NCI-H2196 treated with DMSO at 0.1 percent for 48 hours (cell line): ENCODE data around the gene CEACAM5.

Experiments used
- DNase-seq: peaks from one replicate; lab custom pipeline; 2025; ENCODE audit not compliant: unreplicated experiment; lab: John Stamatoyannopoulos, UW

The CEACAM5 gene

GRCh38 chr19:41708481-41708880 is at the start of gene CEACAM5:
Gene CEACAM5 (plus strand): TSS chr19:41708626. CDS start chr19:41708732, 106 bp downstream.
- DNase-seq, result no peak

GRCh38 chr19:41666075-41666474 is 42.4 kb upstream of the CEACAM5 start:
- DNase-seq, result no peak

DNA sequence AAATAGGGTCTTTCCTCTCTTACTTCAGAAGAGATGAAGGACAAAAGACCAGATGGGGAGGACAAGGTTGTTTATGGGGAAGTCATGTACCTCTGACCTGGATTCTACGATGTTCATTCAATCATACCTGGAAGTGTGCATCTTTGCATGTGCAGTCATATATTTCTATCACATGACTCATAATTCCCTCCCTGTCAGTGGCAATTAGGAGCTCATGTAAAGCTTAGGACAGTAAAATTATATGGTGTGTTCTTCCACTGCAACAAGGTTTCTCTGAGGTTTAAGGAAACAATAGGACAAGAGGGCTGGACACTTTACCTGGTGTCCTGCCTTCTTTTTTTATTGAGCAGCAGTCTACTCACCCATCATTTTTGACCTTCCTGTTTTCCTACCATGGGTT is 40.1 kb upstream of the CEACAM5 start:
- DNase-seq, result no peak

GRCh38 chr19:41670755-41671154 is 37.7 kb upstream of the CEACAM5 start:
- DNase-seq, result no peak

- no peak for DNase-seq
These were observed 36.9 kb upstream of the CEACAM5 start for GRCh38 chr19:41671486-41671885.

DNA sequence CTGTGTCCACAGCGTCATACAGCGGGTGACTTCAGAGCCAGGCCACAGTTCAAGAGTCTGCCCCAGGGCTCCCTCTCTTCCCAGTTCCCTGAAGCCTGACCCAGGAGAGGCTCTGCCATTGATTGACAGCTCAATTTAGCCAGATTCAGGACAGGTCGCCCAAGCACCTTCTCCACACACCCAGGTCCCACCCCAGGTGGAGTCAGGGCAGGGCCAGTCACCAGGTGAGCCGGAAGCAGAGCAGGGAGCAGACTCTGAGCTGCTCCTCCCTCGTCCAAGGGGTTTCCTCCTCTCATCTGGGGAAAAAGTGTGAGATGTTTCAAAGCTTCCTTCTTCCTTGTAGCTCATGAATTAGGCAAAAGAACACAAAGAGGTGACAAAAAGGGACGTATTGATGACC is 26.0 kb upstream of the CEACAM5 start:
- no peak for DNase-seq

- no peak for DNase-seq
These were observed 21.0 kb upstream of the CEACAM5 start for GRCh38 chr19:41687419-41687818.

DNA sequence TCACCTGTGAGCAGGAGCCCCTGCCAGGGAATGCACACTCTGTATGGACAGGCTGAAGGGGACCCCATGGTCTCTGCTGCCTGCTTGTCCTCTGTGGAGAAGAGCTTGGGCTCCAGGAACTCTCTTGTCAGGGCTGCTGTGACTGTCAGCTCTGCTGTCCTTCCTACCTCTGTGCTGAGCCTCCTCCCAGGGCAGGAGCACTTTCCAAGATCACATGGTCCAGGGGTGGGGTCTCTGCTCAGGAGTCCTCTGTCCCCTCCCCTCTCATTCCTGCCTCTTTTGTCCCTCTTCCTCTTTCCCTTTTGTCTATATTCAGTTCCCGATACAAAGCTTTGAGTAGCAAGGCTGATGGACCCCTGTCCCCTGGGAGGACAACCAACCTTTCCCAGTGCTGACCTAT is 20.3 kb upstream of the CEACAM5 start, which contains the start of gene CEACAM7:
TSS of gene CEACAM7 (minus strand) at position 173 of the 400 bp plus-strand sequence. CDS start at position 68, 105 bp downstream.
- DNase-seq, result no peak

GRCh38 chr19:41688687-41689086 is 19.7 kb upstream of the CEACAM5 start:
- DNase-seq, result no peak

GRCh38 chr19:41689993-41690800 is 18.2 kb upstream of the CEACAM5 start:
- DNase-seq, result no peak

- no peak for DNase-seq
These were observed 17.7 kb upstream of the CEACAM5 start for GRCh38 chr19:41690801-41691065.

DNA sequence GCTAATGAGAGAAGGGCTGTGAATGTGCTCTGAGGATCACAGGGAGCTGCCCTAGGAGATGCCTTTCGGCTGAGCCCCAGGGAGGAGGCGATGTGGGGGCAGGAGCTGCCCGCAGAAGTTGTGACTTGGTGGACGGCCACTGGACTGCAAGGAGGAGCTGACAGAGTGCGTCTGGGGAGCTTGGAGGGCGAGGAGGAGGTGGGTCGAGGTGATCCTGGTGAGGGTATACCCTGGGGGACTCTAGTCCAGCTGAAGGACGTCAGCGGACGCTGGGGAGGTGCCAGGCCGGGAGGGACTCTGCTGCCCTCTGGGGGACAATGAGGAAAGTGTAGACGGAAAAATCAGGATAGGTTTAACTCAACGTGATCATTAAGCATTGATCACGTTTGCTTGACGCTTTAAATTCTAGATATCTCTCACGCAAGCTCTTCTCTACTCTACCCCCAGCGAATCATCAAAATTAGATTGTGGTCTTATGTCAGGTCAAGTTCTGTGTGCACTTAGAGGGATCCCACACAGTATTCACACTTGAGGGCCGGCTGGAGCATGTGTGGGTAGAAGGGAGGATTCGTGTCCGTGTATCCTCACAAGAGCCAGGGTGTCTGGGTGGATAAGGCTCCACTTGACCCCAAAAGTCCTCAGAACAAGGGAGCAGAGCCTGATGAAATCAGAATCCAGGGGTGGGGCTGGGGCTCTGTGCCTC is 17.0 kb upstream of the CEACAM5 start:
- DNase-seq, result no peak

DNA sequence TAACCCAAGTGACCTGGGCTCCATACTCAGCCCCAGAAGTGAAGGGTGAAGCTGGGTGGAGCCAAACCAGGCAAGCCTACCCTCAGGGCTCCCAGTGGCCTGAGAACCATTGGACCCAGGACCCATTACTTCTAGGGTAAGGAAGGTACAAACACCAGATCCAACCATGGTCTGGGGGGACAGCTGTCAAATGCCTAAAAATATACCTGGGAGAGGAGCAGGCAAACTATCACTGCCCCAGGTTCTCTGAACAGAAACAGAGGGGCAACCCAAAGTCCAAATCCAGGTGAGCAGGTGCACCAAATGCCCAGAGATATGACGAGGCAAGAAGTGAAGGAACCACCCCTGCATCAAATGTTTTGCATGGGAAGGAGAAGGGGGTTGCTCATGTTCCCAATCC is 14.2 kb upstream of the CEACAM5 start:
- no peak for DNase-seq

DNA sequence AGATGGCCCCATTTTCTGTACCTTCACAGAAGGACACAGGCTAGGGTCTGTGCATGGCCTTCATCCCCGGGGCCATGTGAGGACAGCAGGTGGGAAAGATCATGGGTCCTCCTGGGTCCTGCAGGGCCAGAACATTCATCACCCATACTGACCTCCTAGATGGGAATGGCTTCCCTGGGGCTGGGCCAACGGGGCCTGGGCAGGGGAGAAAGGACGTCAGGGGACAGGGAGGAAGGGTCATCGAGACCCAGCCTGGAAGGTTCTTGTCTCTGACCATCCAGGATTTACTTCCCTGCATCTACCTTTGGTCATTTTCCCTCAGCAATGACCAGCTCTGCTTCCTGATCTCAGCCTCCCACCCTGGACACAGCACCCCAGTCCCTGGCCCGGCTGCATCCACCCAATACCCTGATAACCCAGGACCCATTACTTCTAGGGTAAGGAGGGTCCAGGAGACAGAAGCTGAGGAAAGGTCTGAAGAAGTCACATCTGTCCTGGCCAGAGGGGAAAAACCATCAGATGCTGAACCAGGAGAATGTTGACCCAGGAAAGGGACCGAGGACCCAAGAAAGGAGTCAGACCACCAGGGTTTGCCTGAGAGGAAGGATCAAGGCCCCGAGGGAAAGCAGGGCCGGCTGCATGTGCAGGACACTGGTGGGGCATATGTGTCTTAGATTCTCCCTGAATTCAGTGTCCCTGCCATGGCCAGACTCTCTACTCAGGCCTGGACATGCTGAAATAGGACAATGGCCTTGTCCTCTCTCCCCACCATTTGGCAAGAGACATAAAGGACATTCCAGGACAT is 13.4 kb upstream of the CEACAM5 start:
- no peak for DNase-seq

- no peak for DNase-seq
These were observed 12.7 kb upstream of the CEACAM5 start for GRCh38 chr19:41695745-41696144.

- DNase-seq, result no peak
These were observed 11.8 kb upstream of the CEACAM5 start for GRCh38 chr19:41696402-41697197.

DNA sequence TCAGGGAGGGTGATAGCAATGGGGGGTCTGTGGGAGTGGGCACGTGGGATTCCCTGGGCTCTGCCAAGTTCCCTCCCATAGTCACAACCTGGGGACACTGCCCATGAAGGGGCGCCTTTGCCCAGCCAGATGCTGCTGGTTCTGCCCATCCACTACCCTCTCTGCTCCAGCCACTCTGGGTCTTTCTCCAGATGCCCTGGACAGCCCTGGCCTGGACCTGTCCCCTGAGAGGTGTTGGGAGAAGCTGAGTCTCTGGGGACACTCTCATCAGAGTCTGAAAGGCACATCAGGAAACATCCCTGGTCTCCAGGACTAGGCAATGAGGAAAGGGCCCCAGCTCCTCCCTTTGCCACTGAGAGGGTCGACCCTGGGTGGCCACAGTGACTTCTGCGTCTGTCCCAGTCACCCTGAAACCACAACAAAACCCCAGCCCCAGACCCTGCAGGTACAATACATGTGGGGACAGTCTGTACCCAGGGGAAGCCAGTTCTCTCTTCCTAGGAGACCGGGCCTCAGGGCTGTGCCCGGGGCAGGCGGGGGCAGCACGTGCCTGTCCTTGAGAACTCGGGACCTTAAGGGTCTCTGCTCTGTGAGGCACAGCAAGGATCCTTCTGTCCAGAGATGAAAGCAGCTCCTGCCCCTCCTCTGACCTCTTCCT is 11.1 kb upstream of the CEACAM5 start:
- DNase-seq, result no peak

DNA sequence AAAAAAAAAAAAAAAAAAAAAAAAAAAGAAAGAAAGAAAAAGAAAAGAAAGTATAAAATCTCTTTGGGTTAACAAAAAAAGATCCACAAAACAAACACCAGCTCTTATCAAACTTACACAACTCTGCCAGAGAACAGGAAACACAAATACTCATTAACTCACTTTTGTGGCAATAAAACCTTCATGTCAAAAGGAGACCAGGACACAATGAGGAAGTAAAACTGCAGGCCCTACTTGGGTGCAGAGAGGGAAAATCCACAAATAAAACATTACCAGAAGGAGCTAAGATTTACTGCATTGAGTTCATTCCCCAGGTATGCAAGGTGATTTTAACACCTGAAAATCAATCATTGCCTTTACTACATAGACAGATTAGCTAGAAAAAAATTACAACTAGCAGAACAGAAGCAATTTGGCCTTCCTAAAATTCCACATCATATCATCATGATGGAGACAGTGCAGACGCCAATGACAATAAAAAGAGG is 9.6 kb upstream of the CEACAM5 start:
- no peak for DNase-seq

DNA sequence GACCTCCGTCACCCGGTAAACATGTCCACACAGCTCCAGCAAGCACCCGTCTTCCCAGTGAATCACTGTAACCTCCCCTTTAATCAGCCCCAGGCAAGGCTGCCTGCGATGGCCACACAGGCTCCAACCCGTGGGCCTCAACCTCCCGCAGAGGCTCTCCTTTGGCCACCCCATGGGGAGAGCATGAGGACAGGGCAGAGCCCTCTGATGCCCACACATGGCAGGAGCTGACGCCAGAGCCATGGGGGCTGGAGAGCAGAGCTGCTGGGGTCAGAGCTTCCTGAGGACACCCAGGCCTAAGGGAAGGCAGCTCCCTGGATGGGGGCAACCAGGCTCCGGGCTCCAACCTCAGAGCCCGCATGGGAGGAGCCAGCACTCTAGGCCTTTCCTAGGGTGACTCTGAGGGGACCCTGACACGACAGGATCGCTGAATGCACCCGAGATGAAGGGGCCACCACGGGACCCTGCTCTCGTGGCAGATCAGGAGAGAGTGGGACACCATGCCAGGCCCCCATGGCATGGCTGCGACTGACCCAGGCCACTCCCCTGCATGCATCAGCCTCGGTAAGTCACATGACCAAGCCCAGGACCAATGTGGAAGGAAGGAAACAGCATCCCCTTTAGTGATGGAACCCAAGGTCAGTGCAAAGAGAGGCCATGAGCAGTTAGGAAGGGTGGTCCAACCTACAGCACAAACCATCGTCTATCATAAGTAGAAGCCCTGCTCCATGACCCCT is 9.0 kb upstream of the CEACAM5 start:
- no peak for DNase-seq

DNA sequence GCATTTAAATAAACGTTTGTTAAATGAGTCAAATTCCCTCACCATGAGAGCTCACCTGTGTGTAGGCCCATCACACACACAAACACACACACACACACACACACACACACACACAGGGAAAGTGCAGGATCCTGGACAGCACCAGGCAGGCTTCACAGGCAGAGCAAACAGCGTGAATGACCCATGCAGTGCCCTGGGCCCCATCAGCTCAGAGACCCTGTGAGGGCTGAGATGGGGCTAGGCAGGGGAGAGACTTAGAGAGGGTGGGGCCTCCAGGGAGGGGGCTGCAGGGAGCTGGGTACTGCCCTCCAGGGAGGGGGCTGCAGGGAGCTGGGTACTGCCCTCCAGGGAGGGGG is 8.5 kb upstream of the CEACAM5 start:
- DNase-seq, result no peak
